DND-41 (cell line): ENCODE data around the gene SMIM23.

Source experiments
- ATAC-seq: fragments of 200-7000 bp; cut with Tn5 transposase; 3 replicates; pipeline ENCODE4 v1.9.1; 2021; ENCODE audit warnings: low read depth; ENCODE audit not compliant: insufficient read depth
- DNase-seq: peaks from one replicate; pipeline ENCODE4 v3.0.0-alpha.2; 2020
- H2AFZ ChIP-seq: 2 replicates; pipeline ENCODE4 v1.6.0; 2012; ENCODE audit warnings: low read depth, low read length
- H3K27ac ChIP-seq: 2 replicates; pipeline ENCODE4 v1.5.1; 2012; ENCODE audit warnings: low read length, inconsistent platforms
- H3K27me3 ChIP-seq: fragments of 200-600 bp; sonication (generic); 2 replicates; pipeline ENCODE4 v1.6.0; 2012; ENCODE audit warnings: low read length, mild to moderate bottlenecking, inconsistent platforms; ENCODE audit not compliant: insufficient read depth, poor library complexity
- H3K36me3 ChIP-seq: 2 replicates; pipeline ENCODE4 v1.5.1; 2012; ENCODE audit warnings: low read length, inconsistent platforms; ENCODE audit not compliant: insufficient read depth
- H3K4me1 ChIP-seq: 2 replicates; pipeline ENCODE4 v1.5.1; 2012; ENCODE audit warnings: mild to moderate bottlenecking, low read length; ENCODE audit not compliant: insufficient read depth
- H3K4me2 ChIP-seq: 2 replicates; pipeline ENCODE4 v1.6.0; 2012; ENCODE audit warnings: mild to moderate bottlenecking, moderate library complexity, low read length, inconsistent platforms; ENCODE audit not compliant: insufficient read depth
- H3K4me3 ChIP-seq, 2 experiments: fragments of 200-600 bp in 1 of 2; shearing (Covaris generic) in 1 of 2; 2 replicates each; pipeline ENCODE4 v1.5.1; 2012 to 2016; ENCODE audit warnings: inconsistent platforms in 2 of 2, low read length in 2 of 2, mild to moderate bottlenecking in 2 of 2, low read depth in 1 of 2, moderate library complexity in 1 of 2
- H3K79me2 ChIP-seq: 2 replicates; pipeline ENCODE4 v1.6.0; 2012; ENCODE audit warnings: low read length, inconsistent platforms; ENCODE audit not compliant: insufficient read depth
- H3K9ac ChIP-seq: 2 replicates; pipeline ENCODE4 v1.6.0; 2012; ENCODE audit warnings: low read depth, mild to moderate bottlenecking, inconsistent platforms, low read length, moderate library complexity
- H3K9me3 ChIP-seq: 2 replicates; pipeline ENCODE4 v1.5.1; 2012; ENCODE audit warnings: low read length, moderate library complexity, mild to moderate bottlenecking, inconsistent platforms; ENCODE audit not compliant: insufficient read depth, severe bottlenecking
- H4K20me1 ChIP-seq: 2 replicates; pipeline ENCODE4 v1.6.0; 2012; ENCODE audit warnings: low read length; ENCODE audit not compliant: insufficient read depth
- CTCF ChIP-seq: IDR thresholded peaks from 2 replicates; pipeline ENCODE4 v1.5.1; 2012; ENCODE audit warnings: borderline replicate concordance, low read length, moderate library complexity, mild to moderate bottlenecking; ENCODE audit not compliant: poor library complexity, severe bottlenecking; ENCODE audit errors: extremely low read depth
- EZH2 ChIP-seq: IDR thresholded peaks from 3 replicates; pipeline ENCODE4 v1.6.1; 2012; ENCODE audit warnings: borderline replicate concordance, low read depth, mild to moderate bottlenecking, moderate library complexity, low read length, inconsistent platforms; ENCODE audit not compliant: severe bottlenecking

Gene SMIM23

GRCh38 chr5:171745602-171746001, 40.0 kb upstream of the SMIM23 start:
- DNase-seq (no peak), ATAC-seq (no peak)
- Histone ChIP-seq H4K20me1 (no peaks in the 10 kb centered on the region), H3K9ac (no peak overlapping the region), H3K4me1 (no peaks in the 10 kb centered on the region), H3K4me3 (no peak overlapping the region), H3K27ac (no peak overlapping the region), H3K36me3 (no peaks in the 10 kb centered on the region), H3K9me3 (no peaks in the 10 kb centered on the region), H3K4me2 (no peak overlapping the region), H3K79me2 (no peaks in the 10 kb centered on the region), H2AFZ (no peak overlapping the region), H3K27me3 (no peaks in the 10 kb centered on the region)
- TF ChIP-seq CTCF (no peak), EZH2 (no peak)

DNA sequence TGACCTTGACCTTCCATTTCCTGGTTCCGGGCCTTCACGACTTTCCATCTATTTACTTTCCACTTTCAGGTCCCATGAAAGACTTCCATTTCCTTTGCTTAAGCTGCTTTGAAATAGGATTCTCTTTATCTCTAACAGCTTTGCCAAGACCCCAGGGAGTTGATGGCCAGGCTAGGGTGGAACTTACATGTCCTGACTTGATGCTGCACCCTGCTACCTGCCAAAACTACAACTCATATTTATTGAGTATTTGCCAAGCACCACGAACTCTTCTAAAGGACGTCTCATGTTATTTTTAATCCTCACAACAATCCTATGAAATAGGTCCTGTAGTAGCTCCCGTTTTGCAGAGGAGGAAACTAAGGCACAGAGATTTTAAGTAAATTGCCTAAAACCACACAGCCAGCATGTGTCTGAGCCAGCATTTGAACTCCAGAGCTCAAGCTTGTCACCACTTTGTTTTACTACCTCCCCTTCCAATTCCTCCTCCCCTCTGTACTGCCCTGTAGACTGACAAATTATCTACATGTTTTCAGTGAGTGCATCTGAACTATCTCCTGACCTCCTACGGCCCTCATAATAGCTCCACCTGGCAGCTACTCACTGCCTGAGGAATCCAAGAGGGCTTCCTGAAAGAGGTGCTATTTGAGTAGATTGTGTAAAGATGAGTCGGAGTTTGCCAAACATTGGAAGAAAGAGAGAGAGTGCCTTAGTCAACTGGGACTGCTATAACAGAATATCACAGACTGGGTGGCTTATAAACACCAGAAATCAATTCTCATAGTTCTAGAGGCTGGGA, 38.4 kb upstream of the SMIM23 start:
- Histone ChIP-seq H3K4me1 (no peaks in the 10 kb centered on the region), H4K20me1 (no peaks in the 10 kb centered on the region), H3K9me3 (no peaks in the 10 kb centered on the region), H2AFZ (no peak overlapping the region), H3K27ac (no peak overlapping the region), H3K4me3 (no peak overlapping the region), H3K9ac (no peak overlapping the region), H3K4me2 (no peak overlapping the region), H3K27me3 (no peaks in the 10 kb centered on the region), H3K79me2 (no peaks in the 10 kb centered on the region), H3K36me3 (no peaks in the 10 kb centered on the region)
- no peak for ATAC-seq
- DNase-seq = no peak
- no peak for TF ChIP-seq EZH2
- TF ChIP-seq CTCF = no peak

DNA sequence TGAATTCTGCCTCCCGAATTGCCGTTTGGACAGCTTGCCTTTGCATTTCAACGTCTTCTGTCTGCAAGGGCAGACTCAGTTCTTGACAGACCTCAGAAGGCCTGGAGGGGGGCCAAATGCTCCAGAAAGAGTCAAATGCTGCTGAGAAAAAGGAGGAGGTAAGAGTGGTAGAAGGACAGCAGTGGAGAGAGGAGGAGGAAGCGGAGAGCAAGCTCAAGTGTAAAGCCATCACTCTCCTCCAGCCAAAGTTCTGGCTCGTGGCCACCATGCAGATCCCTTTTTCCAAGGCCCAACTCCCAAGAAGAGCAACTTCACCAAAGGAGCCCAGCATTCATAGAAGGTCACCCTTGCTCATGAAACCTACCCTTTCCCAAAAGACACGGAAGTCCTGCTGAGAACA, 36.9 kb upstream of the SMIM23 start:
- H3K9ac ChIP-seq = no peak overlapping the region
- H3K27ac ChIP-seq = no peak overlapping the region
- H3K27me3 ChIP-seq = no peaks in the 10 kb centered on the region
- TF ChIP-seq CTCF = no peak
- no peak for TF ChIP-seq EZH2
- no peak overlapping the region for H3K4me3 ChIP-seq
- ATAC-seq = no peak
- no peak overlapping the region for H2AFZ ChIP-seq
- H3K4me1 ChIP-seq = no peaks in the 10 kb centered on the region
- no peak for DNase-seq
- H3K9me3 ChIP-seq = no peaks in the 10 kb centered on the region
- H3K36me3 ChIP-seq = no peaks in the 10 kb centered on the region
- no peaks in the 10 kb centered on the region for H4K20me1 ChIP-seq
- no peaks in the 10 kb centered on the region for H3K79me2 ChIP-seq
- H3K4me2 ChIP-seq = no peak overlapping the region
